Mesodermal cell (in vitro differentiated cells): Measurements from ENCODE around the gene EXOC3L2.

ENCODE experiments used
- H3K27ac ChIP-seq: 2 replicates; pipeline ENCODE4 v1.7.0; 2013; ENCODE audit warnings: mild to moderate bottlenecking, low read depth, low read length, moderate library complexity; ENCODE audit not compliant: severe bottlenecking
- H3K36me3 ChIP-seq: 2 replicates; pipeline ENCODE4 v1.7.1; 2013; ENCODE audit warnings: mild to moderate bottlenecking, low read length, moderate library complexity; ENCODE audit not compliant: control insufficient read depth, insufficient read depth
- H3K4me1 ChIP-seq: one replicate; pipeline ENCODE4 v1.7.1; 2013; ENCODE audit warnings: mild to moderate bottlenecking, low read length; ENCODE audit not compliant: insufficient read depth, control insufficient read depth, poor library complexity, severe bottlenecking
- H3K4me3 ChIP-seq: 2 replicates; pipeline ENCODE4 v1.7.0; 2013; ENCODE audit warnings: low read length, control low read depth, mild to moderate bottlenecking; ENCODE audit not compliant: insufficient read depth, poor library complexity, severe bottlenecking; ENCODE audit errors: extremely low read depth
- H3K9me3 ChIP-seq: 2 replicates; pipeline ENCODE4 v1.7.1; 2013; ENCODE audit warnings: mild to moderate bottlenecking, low read length, moderate library complexity; ENCODE audit not compliant: control insufficient read depth
- WGBS, 2 experiments: methylation state at CpG; one replicate each; pipeline ENCODE4 v1.1.5; 2013; ENCODE audit warnings: missing lambda C conversion rate in 2 of 2; ENCODE audit not compliant: insufficient coverage in 2 of 2; 5-methylcytosine and 5-hydroxymethylcytosine counted together

The EXOC3L2 gene

DNA sequence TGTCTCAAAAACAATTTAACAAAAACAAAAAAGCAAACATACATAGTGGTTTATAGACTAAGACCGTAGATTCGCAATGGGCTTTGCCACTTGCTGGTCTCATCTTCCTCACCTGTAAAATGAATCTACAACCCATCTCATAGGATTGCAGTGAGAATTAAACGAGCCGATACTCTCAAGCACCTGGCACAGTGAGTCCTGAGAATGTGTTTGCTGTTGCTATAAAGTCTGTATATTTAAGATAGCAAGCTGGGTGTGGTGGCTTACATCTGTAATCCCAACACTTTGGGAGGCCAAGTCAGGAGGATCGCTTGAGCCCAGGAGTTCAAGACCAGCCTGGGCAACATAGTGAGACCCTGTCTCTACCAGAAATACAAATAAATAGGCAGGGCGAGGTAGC lies 22.5 kb downstream of the EXOC3L2 start:
- Histone ChIP-seq H3K27ac (no peak overlapping the region), H3K9me3 (no peaks in the 10 kb centered on the region), H3K36me3 (peaks cover 53% of the 10 kb centered on the region), H3K4me1 (no peaks in the 10 kb centered on the region), H3K4me3 (no peak overlapping the region)
- 82 to 94% methylated on average over 3 to 5 of the region's 6 CpGs for WGBS, 2 experiments

DNA sequence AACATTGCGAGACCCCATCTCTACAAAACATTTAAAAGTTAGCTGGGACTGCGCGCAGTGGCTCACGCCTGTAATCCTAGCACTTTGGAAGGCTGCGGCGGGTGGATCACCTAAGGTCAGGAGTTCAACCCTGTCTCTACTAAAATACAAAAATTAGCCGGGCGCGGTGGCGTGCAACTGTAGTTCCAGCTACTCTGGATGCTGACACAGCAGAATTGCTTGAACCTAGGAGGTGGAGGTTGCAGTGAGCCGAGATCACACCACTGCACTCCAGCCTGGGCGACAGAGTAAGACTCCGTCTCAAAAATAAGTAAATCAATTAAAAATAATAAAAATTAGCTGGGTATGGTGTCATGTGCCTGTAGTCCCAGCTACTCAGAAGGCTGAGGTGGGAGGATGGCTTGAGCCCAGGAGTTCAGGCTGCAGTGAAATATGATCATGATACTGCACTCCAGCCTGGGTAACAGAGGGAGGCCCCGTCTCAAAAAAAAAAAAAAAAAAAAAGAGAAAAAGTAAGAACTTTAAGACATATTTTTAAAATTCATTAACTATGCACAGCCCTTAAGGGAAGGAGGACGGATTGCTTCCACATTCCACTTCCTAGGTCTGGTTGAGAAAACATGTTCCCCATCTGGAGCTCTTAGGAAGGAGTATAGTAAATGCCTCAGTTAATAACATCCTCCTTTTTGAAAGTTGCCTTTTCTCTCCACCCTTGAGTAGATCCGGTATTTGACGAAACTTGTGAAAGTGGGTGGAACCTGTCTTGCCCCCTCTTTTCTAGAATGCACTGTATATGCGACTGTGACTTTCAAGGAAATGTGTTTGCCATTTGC lies 26.1 kb downstream of the EXOC3L2 start:
- Histone ChIP-seq H3K4me3 (no peak overlapping the region), H3K4me1 (no peaks in the 10 kb centered on the region), H3K9me3 (no peaks in the 10 kb centered on the region), H3K36me3 (peaks cover 48% of the 10 kb centered on the region), H3K27ac (no peak overlapping the region)
- WGBS, 2 experiments: 90 to 92% methylated on average over 6 to 11 of the region's 18 CpGs

- WGBS, 2 experiments: 72 to 74% methylated on average over 4 of the region's 4 CpGs
Measured at GRCh38 chr19:45218426-45218825, 26.8 kb downstream of the EXOC3L2 start.

DNA sequence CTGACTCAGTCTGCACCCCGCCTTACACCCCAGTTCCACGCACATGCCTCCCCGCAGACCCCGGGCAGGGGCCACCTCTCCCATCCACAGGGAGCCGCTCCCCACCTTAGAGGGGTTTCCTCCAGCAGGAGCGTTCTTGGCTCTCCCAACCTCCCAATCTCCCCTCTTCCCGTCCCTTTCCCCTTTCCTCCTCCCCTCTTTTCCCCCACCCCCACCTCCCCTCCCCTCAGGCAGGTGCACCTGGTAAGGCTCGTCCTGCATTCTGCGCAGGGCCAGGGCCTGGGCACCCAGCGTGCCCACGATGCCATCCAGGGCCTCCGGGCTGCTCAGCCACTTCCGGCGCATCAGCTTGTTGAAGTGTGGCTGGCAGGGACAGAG lies 27.3 kb downstream of the EXOC3L2 start:
- H3K4me3 ChIP-seq: no peak overlapping the region
- H3K27ac ChIP-seq: no peak overlapping the region
- WGBS, 2 experiments: 90 to 92% methylated on average over 10 to 12 of the region's 14 CpGs
- peaks cover 50% of the 10 kb centered on the region for H3K36me3 ChIP-seq
- H3K4me1 ChIP-seq: no peaks in the 10 kb centered on the region
- no peaks in the 10 kb centered on the region for H3K9me3 ChIP-seq

More at GRCh38 chr19:45218426-45218825, 26.8 kb downstream of the EXOC3L2 start:
- H3K4me1 ChIP-seq: no peaks in the 10 kb centered on the region
- peaks cover 50% of the 10 kb centered on the region for H3K36me3 ChIP-seq
- no peak overlapping the region for H3K4me3 ChIP-seq
- H3K9me3 ChIP-seq: no peaks in the 10 kb centered on the region
- H3K27ac ChIP-seq: no peak overlapping the region

GRCh38 chr19:45217193-45217956 lies 27.8 kb downstream of the EXOC3L2 start:
- Histone ChIP-seq H3K27ac (no peak overlapping the region), H3K9me3 (no peaks in the 10 kb centered on the region), H3K4me3 (no peak overlapping the region), H3K36me3 (peaks cover 52% of the 10 kb centered on the region), H3K4me1 (no peaks in the 10 kb centered on the region)
- WGBS, 2 experiments: 78 to 87% methylated on average over 43 of the region's 46 CpGs

- WGBS, 2 experiments: 92 to 96% methylated on average over 2 to 4 of the region's 6 CpGs
Measured at GRCh38 chr19:45216667-45217066, 28.5 kb downstream of the EXOC3L2 start.

DNA sequence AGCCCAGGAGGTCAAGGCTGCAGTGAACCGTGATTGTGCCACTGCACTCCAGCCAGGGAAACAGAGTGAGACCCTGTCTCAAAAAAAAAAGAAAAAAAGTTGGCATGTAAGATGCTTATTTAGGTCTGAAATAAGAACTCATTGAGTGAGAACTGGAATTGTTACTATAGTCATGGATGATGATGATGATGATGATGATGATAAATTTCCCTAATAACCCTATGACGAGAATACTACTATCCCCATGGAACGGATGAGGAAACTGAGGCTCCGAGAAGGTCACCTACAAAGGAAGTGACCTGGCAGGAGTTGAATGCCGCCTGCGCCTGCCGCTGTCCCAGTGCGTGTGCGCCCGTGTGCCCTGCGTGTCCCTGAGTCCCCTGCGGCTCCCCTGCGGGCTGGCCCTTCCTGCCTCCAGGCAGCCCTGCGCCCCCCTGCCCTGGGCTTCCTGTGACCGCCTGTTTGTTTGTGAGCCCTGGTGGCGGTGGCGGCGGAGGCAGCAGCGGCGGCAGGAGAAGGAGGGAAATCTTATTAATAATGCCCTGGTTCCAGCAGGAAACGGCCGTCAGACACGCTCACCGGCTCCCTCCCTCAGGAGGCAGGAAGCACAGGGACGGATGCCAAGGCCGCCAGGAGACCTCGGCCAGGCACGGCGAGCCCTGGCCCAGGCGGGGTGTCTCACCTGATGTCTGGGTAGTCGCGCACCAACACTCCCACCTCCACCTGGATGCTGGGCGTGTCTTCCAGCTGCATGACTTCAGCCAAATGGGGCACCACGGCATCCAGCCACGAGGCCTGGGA lies 29.6 kb downstream of the EXOC3L2 start:
- Histone ChIP-seq H3K4me3 (no peak overlapping the region), H3K4me1 (no peaks in the 10 kb centered on the region), H3K9me3 (no peaks in the 10 kb centered on the region), H3K36me3 (peaks cover 49% of the 10 kb centered on the region), H3K27ac (no peak overlapping the region)
- WGBS, 2 experiments: 70 to 77% methylated on average over 26 to 28 of the region's 35 CpGs

More at GRCh38 chr19:45216667-45217066, 28.5 kb downstream of the EXOC3L2 start:
- no peaks in the 10 kb centered on the region for H3K4me1 ChIP-seq
- peaks cover 56% of the 10 kb centered on the region for H3K36me3 ChIP-seq
- no peak overlapping the region for H3K27ac ChIP-seq
- H3K4me3 ChIP-seq: no peak overlapping the region
- H3K9me3 ChIP-seq: no peaks in the 10 kb centered on the region

- 88 to 89% methylated on average over 9 to 21 of the region's 23 CpGs for WGBS, 2 experiments
- no peaks in the 10 kb centered on the region for H3K9me3 ChIP-seq
- peaks cover 36% of the 10 kb centered on the region for H3K36me3 ChIP-seq
- H3K4me3 ChIP-seq: no peak overlapping the region
- no peaks in the 10 kb centered on the region for H3K4me1 ChIP-seq
- H3K27ac ChIP-seq: no peak overlapping the region
Measured at GRCh38 chr19:45213031-45213430, 32.2 kb downstream of the EXOC3L2 start.

GRCh38 chr19:45211751-45212381 lies 33.3 kb downstream of the EXOC3L2 start:
- peaks cover 30% of the 10 kb centered on the region for H3K36me3 ChIP-seq
- no peak overlapping the region for H3K4me3 ChIP-seq
- no peaks in the 10 kb centered on the region for H3K9me3 ChIP-seq
- peak overlapping the region; percentile 24 for H3K27ac ChIP-seq
- WGBS, 2 experiments: 69 to 83% methylated on average over 8 to 10 of the region's 17 CpGs
- no peaks in the 10 kb centered on the region for H3K4me1 ChIP-seq

- Histone ChIP-seq H3K9me3 (no peaks in the 10 kb centered on the region), H3K4me1 (no peaks in the 10 kb centered on the region), H3K36me3 (no peaks in the 10 kb centered on the region), H3K27ac (no peak overlapping the region), H3K4me3 (no peak overlapping the region)
- WGBS, 2 experiments: 86% methylated on average over 1 of the region's 3 CpGs; no CpG with 5 or more reads in 1 of the 2 experiments
Measured at GRCh38 chr19:45206328-45206727, 38.9 kb downstream of the EXOC3L2 start.
